C4-2B (cell line): ENCODE data around the gene FKBP1B.
"Not testable (repeated sequence)": the region's sequence is repeated elsewhere in the genome, so short reads cannot be mapped to it uniquely, and the experiment has no call there.

Source experiments
- H3K27ac ChIP-seq: fragments of 450-650 bp; 2 replicates; pipeline ENCODE4 v1.5.1; 2017
- CTCF ChIP-seq: fragments of 450-650 bp; conservative IDR thresholded peaks from 2 replicates; pipeline ENCODE4 v1.5.1; 2017; ENCODE audit warnings: mild to moderate bottlenecking
- ZFX ChIP-seq: fragments of 450-650 bp; IDR thresholded peaks from 2 replicates; pipeline ENCODE4 v1.6.1; 2017

The FKBP1B gene

DNA sequence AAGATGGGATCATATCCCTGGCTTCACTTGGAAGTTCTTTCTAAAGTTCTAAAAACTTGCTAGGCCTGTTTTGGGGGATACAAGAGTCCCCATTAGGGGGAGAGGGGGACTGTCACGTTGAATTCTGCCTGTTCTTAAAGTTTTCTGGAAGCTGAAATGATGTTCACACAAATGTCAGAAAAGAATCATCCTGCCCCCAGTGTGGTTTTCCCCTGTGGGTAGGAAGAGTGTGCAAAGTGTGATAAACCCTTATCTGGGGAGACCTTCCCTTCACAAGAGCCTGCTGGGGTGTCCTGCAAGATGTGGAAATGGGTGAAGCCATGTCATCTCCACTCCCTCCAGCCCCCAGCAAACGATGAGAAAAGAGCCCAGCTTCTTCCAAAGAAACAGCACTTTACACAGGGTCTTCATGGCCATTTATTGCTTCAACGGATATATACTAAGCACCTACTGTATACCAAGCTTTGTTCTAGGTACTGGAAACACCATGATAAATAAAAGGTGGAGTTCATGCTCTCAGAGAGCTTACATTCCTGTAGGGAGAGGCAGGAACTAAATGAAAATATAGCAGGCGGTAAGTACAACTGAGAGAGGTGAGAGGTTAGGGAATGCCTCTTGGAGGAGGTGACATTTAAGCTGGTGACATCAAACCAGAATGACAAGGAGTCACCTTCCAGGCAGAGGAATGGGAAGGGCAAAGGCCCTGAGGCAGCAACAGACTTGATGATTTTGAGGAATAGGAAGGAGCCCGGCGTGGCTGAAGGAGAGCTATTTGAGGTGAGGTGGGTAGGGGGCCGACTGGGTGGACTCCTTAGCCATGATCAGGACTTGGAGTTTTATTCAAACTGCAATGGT lies 38.1 kb upstream of the FKBP1B start:
- H3K27ac ChIP-seq = no peak overlapping the region
- TF ChIP-seq CTCF (no peak), ZFX (no peak)

DNA sequence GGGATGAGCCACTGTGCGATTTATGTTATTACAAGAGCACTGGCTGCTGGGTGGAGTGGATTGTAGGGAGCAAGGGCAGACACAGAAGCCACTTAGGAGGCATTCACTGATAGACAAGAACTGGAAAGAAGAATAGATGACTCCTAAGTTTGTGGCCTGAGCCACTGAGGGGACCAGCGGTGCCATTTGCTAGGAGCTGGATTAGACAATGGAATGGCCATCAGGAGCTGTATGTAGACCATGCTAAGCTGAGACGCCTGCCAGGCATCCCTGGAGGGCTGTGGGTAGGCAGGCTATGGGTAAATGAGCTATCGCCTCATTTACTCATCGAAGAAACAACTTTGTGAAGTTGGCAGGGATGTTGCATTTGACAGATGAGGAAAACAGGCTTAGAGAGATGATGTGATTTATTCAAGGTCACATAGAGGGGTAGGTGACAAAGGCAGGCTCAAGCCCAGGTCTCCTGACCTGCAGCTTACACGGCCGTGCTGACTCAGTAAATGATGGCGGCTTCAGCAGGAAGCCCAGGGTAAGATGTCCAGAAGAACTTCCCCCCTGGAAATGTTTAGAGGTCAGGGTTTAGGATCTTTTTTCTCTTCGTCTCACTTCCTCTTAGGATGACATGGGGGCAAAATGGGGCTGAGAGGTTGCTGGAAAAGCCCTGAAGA lies 36.9 kb upstream of the FKBP1B start:
- TF ChIP-seq ZFX = no peak
- no peak for TF ChIP-seq CTCF

DNA sequence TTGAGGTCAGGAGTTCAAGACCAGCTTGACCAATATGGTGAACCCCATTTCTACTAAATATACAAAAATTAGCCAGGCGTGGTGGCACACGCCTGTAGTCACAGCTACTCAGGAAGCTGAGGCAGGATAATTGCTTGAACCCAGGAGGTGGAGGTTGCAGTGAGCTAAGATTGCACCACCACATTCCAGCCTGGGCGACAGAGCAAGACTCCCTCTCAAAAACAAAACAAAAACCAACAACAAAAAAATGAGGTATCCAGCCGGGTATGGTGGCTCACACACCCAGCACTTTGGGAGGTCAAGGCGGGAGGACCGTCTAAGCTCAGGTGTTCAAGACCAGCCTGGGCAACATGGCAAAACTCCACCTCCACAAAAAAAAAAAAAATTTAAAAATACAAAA lies 34.6 kb upstream of the FKBP1B start:
- H3K27ac ChIP-seq = not testable (repeated sequence)

More for the DNA sequence above, 36.9 kb upstream of the FKBP1B start:
- no peak overlapping the region for H3K27ac ChIP-seq

DNA sequence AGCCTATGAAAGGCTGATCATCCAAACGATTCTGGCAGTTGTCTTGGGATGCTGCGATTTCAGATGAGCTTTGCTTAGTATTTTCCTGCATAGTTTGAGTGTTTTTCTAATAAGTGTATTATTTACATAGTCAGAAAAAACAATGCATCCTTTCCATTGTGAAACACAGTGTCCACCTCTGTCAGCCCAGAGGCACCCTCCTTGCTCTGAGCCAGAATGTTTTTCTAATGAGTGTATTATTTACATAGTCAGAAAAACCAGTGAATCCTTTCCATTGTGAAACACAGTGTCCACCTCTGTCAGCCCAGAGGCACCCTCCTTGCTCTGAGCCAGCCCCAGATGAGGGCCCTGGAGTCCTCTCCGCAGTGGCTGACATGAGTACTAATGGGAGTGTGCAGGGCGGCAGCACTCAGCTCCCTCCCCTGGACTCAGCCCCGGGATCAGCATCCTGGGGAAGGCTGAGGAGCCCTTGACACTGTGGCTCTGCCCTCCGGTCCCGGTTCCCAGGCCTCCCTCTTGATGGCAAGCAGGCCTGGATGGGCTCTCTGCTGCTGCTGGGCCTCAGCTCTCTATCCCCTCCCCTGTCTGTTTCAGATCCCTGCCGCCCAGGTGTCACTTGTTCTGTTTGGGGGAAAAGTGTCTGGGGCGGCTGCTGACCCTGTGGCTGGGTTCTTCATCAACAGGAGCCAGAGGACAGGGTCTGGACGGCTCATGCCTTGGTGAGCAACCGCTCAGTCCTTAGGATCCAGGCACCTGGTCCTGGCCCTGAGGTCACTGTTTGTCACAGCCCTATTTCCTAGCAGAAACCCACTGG lies 33.8 kb upstream of the FKBP1B start:
- H3K27ac ChIP-seq = no peak overlapping the region
- TF ChIP-seq ZFX (no peak), CTCF (no peak)

DNA sequence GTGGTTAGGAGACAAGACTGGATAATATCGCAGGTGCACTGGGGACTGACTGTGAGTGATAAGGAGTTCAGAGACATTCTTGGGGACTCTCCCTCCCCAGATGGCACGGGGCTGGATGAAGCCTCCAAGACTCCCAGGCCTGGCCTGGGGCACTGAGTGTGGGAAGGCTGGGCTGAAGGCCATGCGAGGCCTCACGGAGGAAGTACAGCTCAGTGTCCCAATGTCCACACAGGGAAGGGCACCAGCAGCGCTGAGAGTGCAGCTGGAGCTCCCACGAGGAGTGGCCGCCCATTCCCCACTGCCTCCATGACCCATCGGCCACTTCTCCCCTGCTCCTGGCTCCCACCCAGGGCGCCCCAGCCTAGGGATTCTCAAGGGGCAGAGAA lies 33.2 kb upstream of the FKBP1B start:
- no peak for TF ChIP-seq CTCF
- no peak for TF ChIP-seq ZFX
- H3K27ac ChIP-seq = no peak overlapping the region

DNA sequence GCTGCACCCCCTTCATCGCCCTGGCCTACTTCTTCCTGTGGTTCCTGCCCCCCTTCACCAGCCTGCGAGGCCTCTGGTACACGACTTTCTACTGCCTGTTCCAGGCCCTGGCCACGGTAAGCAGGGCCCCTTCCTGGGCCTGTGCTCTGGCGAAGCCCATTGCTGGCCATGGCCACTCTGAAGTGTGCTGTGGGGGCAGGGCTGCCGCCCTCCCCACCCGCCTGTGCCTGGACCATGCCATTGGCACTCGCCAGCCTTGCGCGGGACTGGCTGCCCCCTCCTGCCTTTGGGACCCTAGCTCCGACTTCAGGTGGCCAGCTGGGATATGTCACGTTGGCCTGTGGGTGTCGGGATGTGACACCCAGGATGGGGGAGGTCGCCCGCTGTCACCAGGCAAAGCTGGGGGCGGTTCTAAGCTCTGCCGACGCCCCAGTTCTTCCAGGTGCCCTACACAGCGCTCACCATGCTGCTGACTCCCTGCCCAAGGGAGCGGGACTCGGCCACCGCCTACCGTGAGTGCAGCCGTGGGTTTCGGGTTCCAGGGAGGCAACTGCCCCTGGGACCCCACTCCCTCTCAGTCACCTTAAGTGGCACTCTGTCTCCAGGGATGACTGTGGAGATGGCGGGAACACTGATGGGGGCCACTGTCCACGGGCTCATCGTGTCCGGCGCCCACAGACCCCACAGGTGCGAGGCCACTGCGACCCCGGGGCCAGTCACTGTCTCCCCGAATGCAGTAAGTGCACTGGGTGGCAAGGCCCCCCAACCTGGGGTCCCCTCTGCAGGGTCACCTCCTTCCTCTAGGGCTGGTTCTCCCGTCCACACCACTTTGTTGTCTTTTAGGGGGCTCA lies 32.5 kb upstream of the FKBP1B start:
- no peak overlapping the region for H3K27ac ChIP-seq
- no peak for TF ChIP-seq ZFX
- no peak for TF ChIP-seq CTCF

DNA sequence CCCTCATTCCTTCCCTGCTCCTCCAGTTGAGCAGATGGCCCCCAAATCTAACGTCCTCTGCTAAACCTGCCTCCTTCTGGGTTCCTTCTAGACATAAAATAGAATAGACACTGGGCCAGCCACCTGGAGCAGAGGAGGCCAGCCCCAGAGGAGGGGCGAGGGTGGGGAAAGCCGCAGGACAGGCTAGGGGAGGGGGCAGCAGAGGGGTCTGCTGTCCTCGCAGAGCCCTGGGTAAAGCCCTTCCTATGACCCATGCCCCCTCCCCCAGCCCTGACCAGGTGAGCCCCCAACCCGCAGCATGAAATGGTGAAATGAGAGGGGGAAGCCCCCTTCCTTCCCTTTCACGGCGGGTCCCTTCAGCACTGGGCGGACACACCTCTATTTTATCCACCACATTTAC lies 31.8 kb upstream of the FKBP1B start:
- H3K27ac ChIP-seq = no peak overlapping the region
- TF ChIP-seq CTCF = no peak
- TF ChIP-seq ZFX = no peak
